ENCODE results near the gene SELPLG.

DNA sequence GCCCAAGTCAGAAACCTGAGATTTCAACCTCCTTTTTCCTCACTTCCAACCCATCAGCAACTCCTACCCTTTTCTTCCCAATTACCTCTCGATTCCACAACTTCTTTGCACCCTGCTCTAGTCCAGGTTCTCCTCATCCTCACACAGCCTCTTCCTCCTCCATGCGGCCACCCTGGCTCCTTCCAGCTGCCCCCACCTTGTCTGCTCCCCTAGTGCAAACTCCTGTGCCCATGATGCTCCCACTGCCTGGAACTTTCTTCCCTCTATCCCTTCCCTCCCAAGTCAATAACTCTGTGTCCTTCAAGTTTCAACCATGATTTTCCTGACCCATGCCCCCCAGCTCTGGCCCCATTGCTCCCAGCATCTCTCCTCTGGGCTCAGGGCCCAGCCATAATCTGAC lies 17.3 kb downstream of the SELPLG start:
- TF ChIP-seq, protein P1, sequence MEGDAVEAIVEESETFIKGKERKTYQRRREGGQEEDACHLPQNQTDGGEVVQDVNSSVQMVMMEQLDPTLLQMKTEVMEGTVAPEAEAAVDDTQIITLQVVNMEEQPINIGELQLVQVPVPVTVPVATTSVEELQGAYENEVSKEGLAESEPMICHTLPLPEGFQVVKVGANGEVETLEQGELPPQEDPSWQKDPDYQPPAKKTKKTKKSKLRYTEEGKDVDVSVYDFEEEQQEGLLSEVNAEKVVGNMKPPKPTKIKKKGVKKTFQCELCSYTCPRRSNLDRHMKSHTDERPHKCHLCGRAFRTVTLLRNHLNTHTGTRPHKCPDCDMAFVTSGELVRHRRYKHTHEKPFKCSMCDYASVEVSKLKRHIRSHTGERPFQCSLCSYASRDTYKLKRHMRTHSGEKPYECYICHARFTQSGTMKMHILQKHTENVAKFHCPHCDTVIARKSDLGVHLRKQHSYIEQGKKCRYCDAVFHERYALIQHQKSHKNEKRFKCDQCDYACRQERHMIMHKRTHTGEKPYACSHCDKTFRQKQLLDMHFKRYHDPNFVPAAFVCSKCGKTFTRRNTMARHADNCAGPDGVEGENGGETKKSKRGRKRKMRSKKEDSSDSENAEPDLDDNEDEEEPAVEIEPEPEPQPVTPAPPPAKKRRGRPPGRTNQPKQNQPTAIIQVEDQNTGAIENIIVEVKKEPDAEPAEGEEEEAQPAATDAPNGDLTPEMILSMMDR (IDR thresholded peaks at IDR 0.05; ENCODE audit: borderline replicate concordance, extremely low read depth, low read length, poor library complexity, severe bottlenecking): no peak
- TF ChIP-seq EZH2 (IDR thresholded peaks at IDR 0.05; ENCODE audit: borderline replicate concordance, low read depth, low read length, severe bottlenecking): no peak
